Fibroblast of skin of left biceps (primary cell): ENCODE data around the gene KMT2A.
A peak's percentile ranks its signal among the peaks of the same experiment; 100 is the strongest.
"Not testable (repeated sequence)": the region's sequence is repeated elsewhere in the genome, so short reads cannot be mapped to it uniquely, and the experiment has no call there.

Source experiments
- DNase-seq, 2 experiments: peaks; one replicate each; pipeline ENCODE4 v3.0.0-alpha.2; 2013; ENCODE audit warnings: low read depth in 2 of 2

The KMT2A gene

GRCh38 chr11:118533769-118534729, 97.8 kb downstream of the KMT2A start:
- no peak for DNase-seq

DNA sequence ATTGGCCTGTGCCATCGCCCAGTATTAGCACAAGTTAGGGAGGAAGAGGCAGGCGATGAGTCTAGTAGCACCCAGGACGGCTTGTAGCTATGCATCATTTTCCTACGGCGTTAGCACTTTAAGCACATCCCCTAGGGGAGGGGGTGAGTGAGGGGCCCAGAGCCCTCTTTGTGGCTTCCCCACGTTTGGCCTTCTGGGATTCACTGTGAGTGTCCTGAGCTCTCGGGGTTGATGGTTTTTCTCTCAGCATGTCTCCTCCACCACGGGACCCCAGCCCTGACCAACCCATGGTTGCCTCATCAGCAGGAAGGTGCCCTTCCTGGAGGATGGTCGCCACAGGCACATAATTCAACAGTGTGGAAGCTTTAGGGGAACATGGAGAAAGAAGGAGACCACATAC, 99.0 kb downstream of the KMT2A start:
- DNase-seq = no peak

- DNase-seq = no peak
Measured at GRCh38 chr11:118536726-118537125, 100.4 kb downstream of the KMT2A start.

DNA sequence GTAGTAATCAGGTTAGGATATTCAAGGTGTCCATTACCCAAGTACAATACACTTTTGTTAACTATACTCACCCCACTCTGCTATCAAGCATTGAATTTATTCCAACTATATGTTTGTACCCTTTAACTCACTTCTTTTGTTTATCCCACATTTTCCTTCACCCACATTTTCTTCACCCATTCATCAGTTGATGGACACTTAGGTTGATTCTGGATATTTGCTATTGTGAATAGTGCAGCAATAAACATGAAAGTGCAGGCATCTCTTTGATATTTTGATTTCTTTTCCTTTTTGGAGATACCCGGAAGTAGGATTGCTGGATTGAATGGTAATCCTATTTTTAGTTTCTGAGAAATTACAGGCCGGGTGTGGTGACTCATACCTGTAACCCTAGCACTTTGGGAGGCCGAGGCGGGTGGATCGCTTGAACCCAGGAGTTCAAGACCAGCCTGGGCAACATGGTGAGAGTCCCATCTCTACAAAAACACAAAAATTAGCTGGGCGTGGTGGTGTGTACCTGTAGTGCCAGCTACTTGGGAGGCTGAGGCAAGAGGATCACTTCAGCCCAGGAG, 101.2 kb downstream of the KMT2A start:
- no peak for DNase-seq

- no peak for DNase-seq
Measured at GRCh38 chr11:118544010-118544646, 107.8 kb downstream of the KMT2A start.

DNA sequence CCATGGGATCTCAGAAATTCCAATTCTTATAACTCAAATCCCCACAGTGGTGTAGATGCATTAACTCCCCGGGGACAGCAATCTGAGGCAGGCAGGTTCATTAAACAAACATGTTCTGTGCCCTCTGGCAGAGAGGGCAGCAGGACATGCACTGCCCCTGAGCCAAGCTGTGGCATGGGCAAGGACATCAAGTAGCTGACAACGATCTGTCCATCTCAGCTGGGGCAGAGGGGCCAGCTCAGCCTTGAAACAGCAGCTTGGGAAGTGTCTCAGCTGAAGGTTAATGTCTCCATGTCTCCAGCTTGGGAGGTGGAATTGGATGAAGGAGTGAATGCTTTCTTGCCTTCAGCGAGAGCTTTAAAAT, 108.3 kb downstream of the KMT2A start:
- no peak for DNase-seq

DNA sequence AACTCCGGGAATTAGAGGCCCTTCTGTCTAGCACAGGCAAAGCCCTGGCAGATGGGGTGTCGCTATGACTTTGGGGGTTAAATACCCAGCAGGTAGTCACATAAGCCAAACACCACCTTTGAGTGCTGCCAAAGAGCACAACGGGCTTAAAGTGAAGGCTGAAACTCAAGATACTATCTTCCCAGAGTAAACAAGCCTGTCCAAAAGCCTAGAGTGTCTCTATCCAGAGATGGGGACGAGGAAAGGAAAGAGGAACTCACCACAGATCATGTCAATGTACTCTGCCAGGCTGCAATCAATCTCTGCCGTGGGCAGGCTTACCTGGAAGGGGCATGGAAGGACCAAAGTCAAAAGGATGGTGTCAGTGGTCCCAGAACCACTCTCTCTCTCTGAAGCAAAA, 109.2 kb downstream of the KMT2A start:
- no peak for DNase-seq

DNA sequence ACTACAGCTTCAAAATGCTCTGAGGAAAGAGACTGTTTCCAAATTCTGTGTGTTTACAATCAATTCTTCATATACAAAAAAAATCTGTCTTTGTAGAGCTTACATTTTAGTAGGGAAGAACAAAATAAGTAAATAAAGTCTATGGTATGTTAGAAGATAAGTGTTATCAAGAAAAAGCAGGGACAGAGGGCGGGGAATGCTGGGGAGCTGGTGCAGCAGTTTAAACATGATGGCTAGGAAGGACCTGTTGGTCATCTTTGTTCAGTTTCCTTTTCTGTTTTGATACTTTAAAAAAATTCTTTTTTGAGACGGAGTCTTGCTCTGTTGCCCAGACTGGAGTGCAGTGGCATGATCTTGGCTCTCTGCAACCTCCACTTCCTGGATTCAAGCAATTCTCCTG, 110.8 kb downstream of the KMT2A start:
- no peak for DNase-seq

- DNase-seq = no peak
Measured at GRCh38 chr11:118552341-118552740, 116.0 kb downstream of the KMT2A start.

- no peak for DNase-seq
Measured at GRCh38 chr11:118560806-118561205, 124.5 kb downstream of the KMT2A start.

GRCh38 chr11:118565051-118565450, 128.8 kb downstream of the KMT2A start:
- DNase-seq = no peak

- no peak for DNase-seq
Measured at GRCh38 chr11:118569670-118570069, 133.4 kb downstream of the KMT2A start.

GRCh38 chr11:118570787-118571186, 134.5 kb downstream of the KMT2A start:
- no peak for DNase-seq

DNA sequence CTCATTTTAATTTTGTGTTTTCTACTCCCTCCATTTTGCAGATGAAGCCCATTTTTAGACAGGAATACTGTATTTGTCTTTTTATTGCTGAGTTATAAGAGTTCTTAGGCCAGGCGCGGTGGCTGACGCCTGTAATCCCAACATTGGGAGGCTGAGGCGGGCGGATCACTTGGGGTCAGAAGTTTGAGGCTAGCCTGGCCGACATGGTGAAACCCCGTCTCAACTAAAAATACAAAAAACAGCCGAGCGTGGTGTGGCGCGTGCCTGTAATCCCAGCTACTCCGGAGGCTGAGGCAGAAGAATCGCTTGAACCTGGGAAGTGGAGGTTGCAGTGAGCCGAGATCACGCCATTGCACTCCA, 135.4 kb downstream of the KMT2A start:
- DNase-seq = not testable (repeated sequence)

- peak; percentile 51 to 55 for DNase-seq
Measured at GRCh38 chr11:118572061-118572980, 136.0 kb downstream of the KMT2A start, which contains the start of gene ARCN1. Gene ARCN1, plus strand, starts transcription at chr11:118572409. Its CDS starts 139 bp downstream, at chr11:118572548.

DNA sequence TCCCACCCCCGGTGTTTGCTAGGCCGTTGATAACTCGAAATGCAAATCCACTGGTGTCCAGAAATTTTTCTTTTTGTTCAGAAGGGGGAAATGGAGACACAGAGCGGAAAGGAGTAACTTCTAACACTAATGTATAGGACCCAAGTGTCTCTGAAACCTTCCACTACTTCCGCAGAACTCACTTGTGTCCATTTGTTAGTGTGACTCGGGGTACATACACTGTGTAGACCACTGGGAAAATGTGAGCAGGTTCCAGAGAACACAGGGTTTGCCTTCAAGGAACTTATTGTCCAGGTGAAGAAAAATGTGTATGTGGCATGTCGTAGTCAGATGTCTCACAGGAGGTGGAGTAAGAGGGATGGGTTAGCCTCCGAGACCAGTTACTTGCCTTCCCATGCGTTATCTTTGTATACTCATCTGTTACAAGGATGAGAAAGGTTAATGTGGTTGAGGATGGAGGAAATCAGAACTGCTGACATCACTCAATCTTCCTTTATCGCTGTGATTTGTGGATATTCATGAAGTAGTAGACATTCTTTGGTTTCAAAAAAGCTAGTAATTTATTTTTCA, 136.8 kb downstream of the KMT2A start:
- no peak for DNase-seq

DNA sequence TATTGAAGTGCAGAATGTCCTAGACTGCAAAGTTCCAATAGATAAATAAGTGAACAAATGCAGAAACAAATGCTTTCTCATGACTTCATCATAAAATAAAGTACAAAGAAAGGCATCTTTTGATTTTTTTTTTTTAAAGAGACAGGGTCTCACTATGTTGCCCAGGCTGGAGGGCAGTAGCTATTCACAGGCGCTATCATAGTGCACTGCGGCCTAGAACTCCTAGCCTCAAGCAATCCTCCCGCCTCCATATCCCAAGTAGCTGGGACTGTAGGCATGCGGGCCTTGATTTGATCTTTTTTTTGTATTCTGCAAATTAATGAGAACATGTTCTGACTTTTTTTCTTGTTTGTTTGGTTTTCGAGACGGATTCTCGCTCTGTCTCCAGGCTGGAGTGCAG, 138.3 kb downstream of the KMT2A start:
- no peak for DNase-seq
